Measurements from ENCODE around the gene SIGLEC15.

SIGLEC15 gene

GRCh38 chr18:45849529-45849928 lies 24.1 kb downstream of the SIGLEC15 start:
- Histone ChIP-seq H3K4me1 (ENCODE audit: control insufficient read depth in 1 of 2, insufficient read depth in 2 of 2, low read length in 2 of 2) (peaks cover 0 to 11% of the 10 kb centered on the region in 2 donors), H3K4me3 (ENCODE audit: low read depth in 1 of 2, low read length in 2 of 2) (no peak overlapping the region), H3K9me3 (ENCODE audit: control insufficient read depth in 1 of 2, low read length in 2 of 2) (no peaks in the 10 kb centered on the region), H3K27me3 (ENCODE audit: low read depth, low read length) (no peaks in the 10 kb centered on the region), H3K36me3 (ENCODE audit: control insufficient read depth in 1 of 2, insufficient read depth in 2 of 2, low read length in 2 of 2) (peaks cover 32 to 33% of the 10 kb centered on the region in 2 donors), H3K27ac (ENCODE audit: low read length) (no peak overlapping the region)

DNA sequence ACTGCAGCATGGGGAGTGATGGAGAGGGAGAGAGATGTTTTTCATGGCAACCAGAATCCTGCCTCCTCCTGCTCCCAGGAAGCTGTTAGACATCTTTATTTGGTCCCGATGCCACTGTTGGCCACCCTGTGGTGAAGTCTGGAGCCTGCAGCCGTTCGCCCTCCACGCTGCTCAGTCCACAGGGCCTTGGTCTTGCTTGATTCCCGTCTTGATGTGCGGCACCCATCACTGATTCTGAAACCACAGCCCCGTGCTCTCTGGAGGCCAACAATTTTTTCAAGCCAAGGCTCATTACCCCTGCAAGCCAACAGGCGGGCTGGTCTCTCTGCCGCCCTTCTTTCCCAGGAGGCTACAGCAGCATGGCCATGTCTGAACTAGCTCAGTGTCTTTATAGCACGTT lies 24.5 kb downstream of the SIGLEC15 start:
- peaks cover 37% of the 10 kb centered on the region in 2 donors for H3K36me3 ChIP-seq (ENCODE audit: control insufficient read depth in 1 of 2, insufficient read depth in 2 of 2, low read length in 2 of 2)
- H3K4me3 ChIP-seq (ENCODE audit: low read depth in 1 of 2, low read length in 2 of 2): no peak overlapping the region
- peaks cover 0 to 11% of the 10 kb centered on the region in 2 donors for H3K4me1 ChIP-seq (ENCODE audit: control insufficient read depth in 1 of 2, insufficient read depth in 2 of 2, low read length in 2 of 2)
- H3K27me3 ChIP-seq (ENCODE audit: low read depth, low read length): no peaks in the 10 kb centered on the region
- no peaks in the 10 kb centered on the region for H3K9me3 ChIP-seq (ENCODE audit: control insufficient read depth in 1 of 2, low read length in 2 of 2)
- no peak overlapping the region for H3K27ac ChIP-seq (ENCODE audit: low read length)

DNA sequence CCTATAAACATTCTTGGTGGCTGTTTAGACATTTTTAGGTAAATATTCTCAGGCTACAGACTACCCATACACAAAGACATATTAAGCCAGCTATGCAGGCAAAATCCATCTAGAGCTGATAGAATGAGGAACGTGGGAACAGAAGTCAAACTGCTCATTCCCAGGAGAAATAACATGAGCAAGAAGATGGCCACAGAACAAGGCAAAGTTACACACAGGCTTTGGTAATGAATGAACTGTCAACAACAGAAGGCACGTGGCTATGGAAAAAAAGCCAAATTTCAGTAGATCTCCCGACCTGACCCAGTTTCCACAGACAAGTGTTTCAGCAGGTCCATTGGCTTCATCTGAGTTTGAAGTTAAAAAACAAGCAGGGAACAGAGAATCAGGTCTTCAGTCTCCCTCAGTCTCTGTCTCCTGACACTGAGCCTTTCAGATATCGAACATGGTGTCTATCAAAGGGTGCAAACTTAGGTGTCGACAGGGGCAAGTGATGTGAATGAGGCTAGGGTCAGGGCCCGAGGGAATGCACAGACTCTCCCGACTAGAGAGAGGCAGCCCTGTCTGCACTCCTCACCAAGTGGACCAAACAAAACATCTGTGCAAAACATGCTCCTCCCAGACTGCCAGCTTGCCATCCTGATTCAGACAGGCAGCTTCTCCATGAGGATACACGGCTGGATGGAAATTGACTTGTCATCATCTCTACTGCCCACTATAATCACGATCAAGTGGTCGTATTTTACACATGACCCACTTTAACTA lies 25.9 kb downstream of the SIGLEC15 start:
- Histone ChIP-seq H3K27me3 (ENCODE audit: low read depth, low read length) (no peaks in the 10 kb centered on the region), H3K4me3 (ENCODE audit: low read depth in 1 of 2, low read length in 2 of 2) (no peak overlapping the region), H3K27ac (ENCODE audit: low read length) (no peak overlapping the region), H3K9me3 (ENCODE audit: control insufficient read depth in 1 of 2, low read length in 2 of 2) (no peaks in the 10 kb centered on the region), H3K36me3 (ENCODE audit: control insufficient read depth in 1 of 2, insufficient read depth in 2 of 2, low read length in 2 of 2) (peaks cover 49 to 50% of the 10 kb centered on the region in 2 donors), H3K4me1 (ENCODE audit: control insufficient read depth in 1 of 2, insufficient read depth in 2 of 2, low read length in 2 of 2) (peaks cover 0 to 11% of the 10 kb centered on the region in 2 donors)

- Histone ChIP-seq H3K9me3 (ENCODE audit: control insufficient read depth in 1 of 2, low read length in 2 of 2) (no peaks in the 10 kb centered on the region), H3K4me3 (ENCODE audit: low read depth in 1 of 2, low read length in 2 of 2) (no peak overlapping the region), H3K36me3 (ENCODE audit: control insufficient read depth in 1 of 2, insufficient read depth in 2 of 2, low read length in 2 of 2) (peaks cover 51 to 54% of the 10 kb centered on the region in 2 donors), H3K27me3 (ENCODE audit: low read depth, low read length) (no peaks in the 10 kb centered on the region), H3K4me1 (ENCODE audit: control insufficient read depth in 1 of 2, insufficient read depth in 2 of 2, low read length in 2 of 2) (peaks cover 0 to 11% of the 10 kb centered on the region in 2 donors), H3K27ac (ENCODE audit: low read length) (no peak overlapping the region)
These were observed 27.2 kb downstream of the SIGLEC15 start for GRCh38 chr18:45852631-45853030.

DNA sequence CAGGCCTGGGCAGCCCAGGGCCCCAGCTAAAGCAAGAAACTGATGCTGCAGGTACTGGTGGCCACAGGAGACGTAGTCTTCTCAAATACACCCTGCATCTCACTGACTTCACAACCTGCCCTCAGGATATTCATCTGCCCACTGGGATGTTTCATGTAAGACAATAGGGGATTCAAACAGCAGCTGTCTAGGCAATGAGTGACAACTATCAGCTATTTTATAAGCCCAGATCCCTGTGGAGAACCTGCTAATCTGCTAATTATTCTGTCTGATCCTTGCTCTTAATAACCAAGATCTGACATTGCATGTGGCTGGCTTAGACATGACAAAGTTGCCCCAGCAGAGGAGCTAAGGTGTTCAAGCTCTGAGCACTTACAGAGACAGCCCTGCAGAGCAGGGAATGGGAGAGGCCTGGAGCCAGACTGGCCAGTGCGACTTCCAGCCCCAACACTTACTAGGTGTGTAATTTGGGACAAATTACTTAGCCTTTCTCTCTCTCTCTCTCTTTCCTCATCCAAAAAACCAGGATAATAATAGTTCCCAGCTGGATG lies 28.6 kb downstream of the SIGLEC15 start:
- H3K36me3 ChIP-seq (ENCODE audit: control insufficient read depth in 1 of 2, insufficient read depth in 2 of 2, low read length in 2 of 2): peaks cover 65 to 67% of the 10 kb centered on the region in 2 donors
- H3K9me3 ChIP-seq (ENCODE audit: control insufficient read depth in 1 of 2, low read length in 2 of 2): no peaks in the 10 kb centered on the region
- no peak overlapping the region for H3K27ac ChIP-seq (ENCODE audit: low read length)
- H3K4me3 ChIP-seq (ENCODE audit: low read depth in 1 of 2, low read length in 2 of 2): no peak overlapping the region
- peaks cover 0 to 11% of the 10 kb centered on the region in 2 donors for H3K4me1 ChIP-seq (ENCODE audit: control insufficient read depth in 1 of 2, insufficient read depth in 2 of 2, low read length in 2 of 2)
- H3K27me3 ChIP-seq (ENCODE audit: low read depth, low read length): no peaks in the 10 kb centered on the region

GRCh38 chr18:45856531-45856930 lies 31.1 kb downstream of the SIGLEC15 start:
- peaks cover 64 to 70% of the 10 kb centered on the region in 2 donors for H3K36me3 ChIP-seq (ENCODE audit: control insufficient read depth in 1 of 2, insufficient read depth in 2 of 2, low read length in 2 of 2)

GRCh38 chr18:45859334-45859733 lies 33.9 kb downstream of the SIGLEC15 start:
- Histone ChIP-seq H3K27ac (ENCODE audit: low read length) (no peak overlapping the region), H3K4me1 (ENCODE audit: control insufficient read depth in 1 of 2, insufficient read depth in 2 of 2, low read length in 2 of 2) (no peaks in the 10 kb centered on the region), H3K36me3 (ENCODE audit: control insufficient read depth in 1 of 2, insufficient read depth in 2 of 2, low read length in 2 of 2) (peaks cover 58 to 64% of the 10 kb centered on the region in 2 donors), H3K27me3 (ENCODE audit: low read depth, low read length) (no peaks in the 10 kb centered on the region), H3K9me3 (ENCODE audit: control insufficient read depth in 1 of 2, low read length in 2 of 2) (no peaks in the 10 kb centered on the region), H3K4me3 (ENCODE audit: low read depth in 1 of 2, low read length in 2 of 2) (no peak overlapping the region)

More at GRCh38 chr18:45856531-45856930, 31.1 kb downstream of the SIGLEC15 start:
- Histone ChIP-seq H3K4me3 (ENCODE audit: low read depth in 1 of 2, low read length in 2 of 2) (no peak overlapping the region), H3K4me1 (ENCODE audit: control insufficient read depth in 1 of 2, insufficient read depth in 2 of 2, low read length in 2 of 2) (peaks cover 0 to 9% of the 10 kb centered on the region in 2 donors), H3K27me3 (ENCODE audit: low read depth, low read length) (no peaks in the 10 kb centered on the region), H3K9me3 (ENCODE audit: control insufficient read depth in 1 of 2, low read length in 2 of 2) (no peaks in the 10 kb centered on the region), H3K27ac (ENCODE audit: low read length) (no peak overlapping the region)

- Histone ChIP-seq H3K4me1 (ENCODE audit: control insufficient read depth in 1 of 2, insufficient read depth in 2 of 2, low read length in 2 of 2) (no peaks in the 10 kb centered on the region), H3K4me3 (ENCODE audit: low read depth in 1 of 2, low read length in 2 of 2) (no peak overlapping the region), H3K27me3 (ENCODE audit: low read depth, low read length) (no peaks in the 10 kb centered on the region), H3K27ac (ENCODE audit: low read length) (no peak overlapping the region), H3K36me3 (ENCODE audit: control insufficient read depth in 1 of 2, insufficient read depth in 2 of 2, low read length in 2 of 2) (peaks cover 58 to 64% of the 10 kb centered on the region in 2 donors), H3K9me3 (ENCODE audit: control insufficient read depth in 1 of 2, low read length in 2 of 2) (no peaks in the 10 kb centered on the region)
These were observed 35.0 kb downstream of the SIGLEC15 start for GRCh38 chr18:45860492-45860891.

- no peak overlapping the region for H3K27ac ChIP-seq (ENCODE audit: low read length)
- H3K4me3 ChIP-seq (ENCODE audit: low read depth in 1 of 2, low read length in 2 of 2): no peak overlapping the region
- H3K36me3 ChIP-seq (ENCODE audit: control insufficient read depth in 1 of 2, insufficient read depth in 2 of 2, low read length in 2 of 2): peaks cover 57 to 65% of the 10 kb centered on the region in 2 donors
- no peaks in the 10 kb centered on the region for H3K27me3 ChIP-seq (ENCODE audit: low read depth, low read length)
- H3K9me3 ChIP-seq (ENCODE audit: control insufficient read depth in 1 of 2, low read length in 2 of 2): no peaks in the 10 kb centered on the region
- H3K4me1 ChIP-seq (ENCODE audit: control insufficient read depth in 1 of 2, insufficient read depth in 2 of 2, low read length in 2 of 2): no peaks in the 10 kb centered on the region
These were observed 35.5 kb downstream of the SIGLEC15 start for GRCh38 chr18:45860971-45861370.

DNA sequence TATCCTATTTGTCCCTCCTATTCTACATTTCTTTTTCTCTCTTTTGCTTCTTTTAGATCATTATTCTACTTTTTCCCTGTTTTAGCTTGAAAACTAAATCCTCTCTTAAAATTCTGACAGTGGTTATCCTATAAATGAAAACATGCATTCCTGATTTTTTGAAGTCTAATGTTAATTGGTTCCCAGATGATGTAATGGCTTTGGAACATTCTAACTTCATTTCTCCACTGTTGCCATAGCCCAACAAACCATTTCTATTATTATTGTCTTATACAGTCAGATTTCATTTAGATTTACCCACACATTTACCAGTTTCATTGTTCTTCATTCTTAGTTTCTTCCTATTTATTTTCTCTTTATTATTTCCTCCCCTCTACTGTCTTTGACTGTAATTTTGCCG lies 36.5 kb downstream of the SIGLEC15 start:
- no peak overlapping the region for H3K27ac ChIP-seq (ENCODE audit: low read length)
- peaks cover 59 to 65% of the 10 kb centered on the region in 2 donors for H3K36me3 ChIP-seq (ENCODE audit: control insufficient read depth in 1 of 2, insufficient read depth in 2 of 2, low read length in 2 of 2)

DNA sequence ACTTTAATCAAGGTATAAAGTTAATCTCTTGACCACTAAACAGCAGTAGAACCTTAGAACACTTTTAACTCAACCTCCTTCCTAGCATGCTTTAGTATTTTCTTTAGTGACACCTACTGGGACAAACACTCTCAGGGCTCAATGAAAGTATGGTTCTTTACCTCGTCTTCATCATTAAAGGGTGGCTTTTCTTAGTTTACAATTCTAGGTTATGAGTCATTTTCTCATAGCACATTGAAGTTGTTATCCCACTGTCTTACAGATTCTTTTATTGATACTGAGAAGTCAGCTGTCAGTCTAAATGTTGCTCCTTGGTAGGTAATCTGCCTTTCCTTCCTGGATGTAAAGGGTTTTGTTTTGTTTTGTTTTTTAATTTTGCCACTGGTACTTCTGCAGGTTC lies 38.0 kb downstream of the SIGLEC15 start:
- H3K27ac ChIP-seq (ENCODE audit: low read length): no peak overlapping the region
- H3K9me3 ChIP-seq (ENCODE audit: control insufficient read depth in 1 of 2, low read length in 2 of 2): no peaks in the 10 kb centered on the region
- H3K4me3 ChIP-seq (ENCODE audit: low read depth in 1 of 2, low read length in 2 of 2): no peak overlapping the region
- H3K27me3 ChIP-seq (ENCODE audit: low read depth, low read length): no peaks in the 10 kb centered on the region
- no peaks in the 10 kb centered on the region for H3K4me1 ChIP-seq (ENCODE audit: control insufficient read depth in 1 of 2, insufficient read depth in 2 of 2, low read length in 2 of 2)
- H3K36me3 ChIP-seq (ENCODE audit: control insufficient read depth in 1 of 2, insufficient read depth in 2 of 2, low read length in 2 of 2): peaks cover 60 to 70% of the 10 kb centered on the region in 2 donors

More for the DNA sequence above, 36.5 kb downstream of the SIGLEC15 start:
- H3K9me3 ChIP-seq (ENCODE audit: control insufficient read depth in 1 of 2, low read length in 2 of 2): no peaks in the 10 kb centered on the region
- no peak overlapping the region for H3K4me3 ChIP-seq (ENCODE audit: low read depth in 1 of 2, low read length in 2 of 2)
- H3K4me1 ChIP-seq (ENCODE audit: control insufficient read depth in 1 of 2, insufficient read depth in 2 of 2, low read length in 2 of 2): no peaks in the 10 kb centered on the region
- H3K27me3 ChIP-seq (ENCODE audit: low read depth, low read length): no peaks in the 10 kb centered on the region
